Hematopoietic multipotent progenitor cell treated with erythropoietin and hydrocortisone succinate and interleukin-3 and kit ligand, for 4 days (in vitro differentiated cells): ENCODE data around the gene ANKRD13B.
A peak's percentile ranks its signal among the peaks of the same experiment; 100 is the strongest.

Experiments used
- DNase-seq: peaks from one replicate; pipeline ENCODE4 v3.0.0-alpha.2; 2015

Gene ANKRD13B

DNA sequence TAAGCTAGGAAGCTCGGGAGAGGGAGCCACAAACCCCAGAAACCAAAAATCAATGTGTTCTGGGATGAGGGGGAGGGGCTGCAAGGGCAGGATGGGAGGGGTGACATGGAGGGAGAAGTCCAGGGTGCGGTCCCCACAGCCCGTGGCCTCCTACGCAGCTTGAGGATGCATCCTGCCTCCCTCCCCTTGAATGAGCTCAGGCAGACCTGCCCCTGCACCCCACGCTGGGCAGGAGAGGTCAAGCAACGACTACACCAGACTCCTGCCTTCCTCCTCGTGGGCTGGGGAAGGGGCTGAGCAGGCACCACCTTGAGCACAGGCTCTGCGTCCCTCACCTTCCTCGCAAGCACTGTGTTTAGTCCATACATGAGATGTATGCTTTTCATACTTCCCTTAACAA lies 3.9 kb downstream of the ANKRD13B start:
- DNase-seq: no peak

DNA sequence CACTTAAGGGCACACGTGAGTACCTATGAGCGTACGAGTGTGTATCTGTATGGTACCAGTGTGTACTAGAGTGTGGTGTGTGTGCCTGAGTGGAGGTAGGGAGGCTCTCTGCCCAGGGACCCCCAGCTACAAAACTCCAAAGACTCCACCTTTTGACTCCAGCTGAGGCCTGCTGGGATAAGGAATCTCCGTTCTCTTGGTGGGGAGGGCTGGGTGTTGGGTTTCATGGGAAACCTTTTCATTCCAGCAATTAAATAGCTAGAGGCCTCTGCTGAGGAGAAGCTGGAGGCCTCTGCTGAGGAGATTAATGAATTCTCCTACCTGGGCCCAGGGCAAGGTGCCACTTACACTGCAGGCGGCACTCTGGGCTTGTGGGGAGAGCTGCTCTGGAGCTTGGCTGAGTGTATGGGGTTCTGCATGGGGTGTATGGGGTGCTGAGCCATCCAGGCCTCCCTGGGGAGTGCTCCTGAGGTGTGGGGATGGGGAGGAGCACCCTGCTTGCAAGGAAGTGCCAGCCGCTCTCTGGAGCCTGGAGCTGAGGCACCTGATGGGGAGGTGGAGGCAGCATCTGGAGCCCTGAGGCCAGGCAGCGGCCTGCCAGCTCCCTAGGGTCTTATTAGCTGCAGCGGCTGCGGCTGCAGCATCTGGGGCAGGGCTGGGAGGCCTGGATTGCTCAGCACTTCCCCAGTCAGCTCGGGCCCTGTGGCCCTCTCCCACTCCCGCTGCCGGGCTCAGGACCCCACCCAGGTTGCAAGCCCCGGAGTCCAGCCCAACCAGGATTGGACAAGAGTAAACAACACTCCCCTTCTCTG lies 4.6 kb downstream of the ANKRD13B start:
- DNase-seq: no peak

DNA sequence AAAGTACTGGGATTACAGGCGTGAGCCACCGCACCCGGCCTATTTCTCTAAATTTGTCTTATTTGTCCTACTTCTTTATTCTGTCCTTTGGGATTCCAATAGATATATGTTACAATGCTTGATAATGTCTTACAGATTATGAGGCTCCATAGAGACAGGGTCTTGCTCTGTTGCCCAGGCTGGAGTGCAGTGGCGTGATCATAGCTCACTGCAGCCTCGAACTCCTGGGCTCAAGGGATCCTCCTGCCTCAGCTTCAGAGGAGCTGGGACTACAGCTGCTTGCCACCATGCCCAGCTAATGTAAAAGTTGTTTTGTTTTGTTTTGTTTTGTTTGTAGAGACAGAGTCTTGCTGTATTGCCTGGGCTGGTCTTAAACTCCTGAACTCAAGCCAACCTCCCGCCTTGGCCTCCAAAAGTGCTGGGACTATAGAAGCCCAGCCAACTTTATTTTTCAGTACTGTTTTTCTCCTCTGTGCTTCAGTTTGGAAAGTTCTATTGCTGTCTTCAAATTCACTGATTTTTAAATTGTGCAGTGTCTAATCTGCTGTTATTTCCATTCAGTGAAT lies 10.3 kb downstream of the ANKRD13B start:
- no peak for DNase-seq

DNA sequence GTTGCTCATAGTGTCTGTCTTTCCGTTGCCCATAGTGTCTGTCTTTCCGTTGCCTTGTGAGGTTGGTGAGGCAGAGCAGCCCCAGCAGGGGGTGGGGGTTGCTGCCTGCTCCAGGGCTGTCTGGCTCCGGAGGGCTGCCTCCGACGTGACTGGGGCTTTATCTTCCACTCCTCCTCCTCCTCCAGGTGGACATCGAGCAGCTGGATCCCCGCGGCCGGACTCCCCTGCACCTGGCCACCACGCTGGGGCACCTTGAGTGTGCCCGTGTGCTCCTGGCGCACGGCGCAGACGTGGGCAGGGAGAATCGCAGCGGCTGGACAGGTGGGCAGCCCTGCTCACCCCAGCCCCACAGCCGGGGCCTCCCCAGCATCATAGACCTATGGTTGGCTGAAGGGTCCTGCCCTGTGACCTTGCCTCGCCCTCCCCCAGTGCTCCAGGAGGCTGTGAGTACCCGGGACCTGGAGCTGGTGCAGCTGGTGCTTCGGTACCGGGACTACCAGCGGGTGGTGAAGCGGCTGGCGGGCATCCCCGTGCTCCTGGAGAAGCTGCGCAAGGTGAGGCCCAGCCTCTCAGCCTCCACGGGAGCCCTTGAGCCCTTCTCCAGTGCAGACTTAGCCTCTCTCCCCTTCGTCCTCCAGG lies 14.7 kb downstream of the ANKRD13B start:
- DNase-seq: no peak

DNA sequence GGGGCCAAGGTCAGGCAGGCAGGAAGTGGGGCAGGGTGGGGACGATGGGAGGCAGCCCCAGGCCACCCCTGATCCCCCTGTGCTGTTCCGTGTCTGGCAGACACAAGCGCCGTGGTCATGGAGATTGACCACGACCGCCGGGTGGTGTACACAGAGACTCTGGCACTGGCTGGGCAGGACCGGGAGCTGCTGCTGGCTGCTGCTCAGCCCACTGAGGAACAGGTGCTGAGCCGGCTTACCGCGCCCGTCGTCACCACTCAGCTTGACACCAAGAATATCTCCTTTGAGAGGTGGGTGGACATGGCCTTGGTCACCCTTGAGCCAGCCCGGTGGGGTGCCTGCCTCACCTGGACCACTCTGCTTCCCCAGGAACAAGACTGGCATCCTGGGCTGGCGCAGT lies 16.1 kb downstream of the ANKRD13B start:
- DNase-seq: peak; percentile 18

DNA sequence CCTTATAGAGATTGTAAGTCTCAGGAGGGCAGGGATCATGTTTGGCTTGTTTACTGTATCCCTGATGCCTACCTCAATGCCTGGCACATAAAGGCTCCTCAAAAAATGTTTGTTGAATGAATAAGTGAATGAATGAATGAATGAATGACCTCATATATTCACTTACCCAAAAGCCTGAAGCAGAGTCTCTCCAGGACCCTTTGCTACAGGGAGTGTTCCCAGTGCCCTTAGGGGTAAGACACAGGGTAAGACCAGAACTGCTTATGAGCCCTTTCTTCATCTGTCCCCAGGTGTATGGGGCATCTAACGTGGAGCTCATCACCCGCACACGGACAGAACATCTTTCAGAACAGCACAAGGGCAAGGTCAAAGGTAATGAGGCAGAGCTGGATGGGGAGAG lies 17.5 kb downstream of the ANKRD13B start:
- no peak for DNase-seq

DNA sequence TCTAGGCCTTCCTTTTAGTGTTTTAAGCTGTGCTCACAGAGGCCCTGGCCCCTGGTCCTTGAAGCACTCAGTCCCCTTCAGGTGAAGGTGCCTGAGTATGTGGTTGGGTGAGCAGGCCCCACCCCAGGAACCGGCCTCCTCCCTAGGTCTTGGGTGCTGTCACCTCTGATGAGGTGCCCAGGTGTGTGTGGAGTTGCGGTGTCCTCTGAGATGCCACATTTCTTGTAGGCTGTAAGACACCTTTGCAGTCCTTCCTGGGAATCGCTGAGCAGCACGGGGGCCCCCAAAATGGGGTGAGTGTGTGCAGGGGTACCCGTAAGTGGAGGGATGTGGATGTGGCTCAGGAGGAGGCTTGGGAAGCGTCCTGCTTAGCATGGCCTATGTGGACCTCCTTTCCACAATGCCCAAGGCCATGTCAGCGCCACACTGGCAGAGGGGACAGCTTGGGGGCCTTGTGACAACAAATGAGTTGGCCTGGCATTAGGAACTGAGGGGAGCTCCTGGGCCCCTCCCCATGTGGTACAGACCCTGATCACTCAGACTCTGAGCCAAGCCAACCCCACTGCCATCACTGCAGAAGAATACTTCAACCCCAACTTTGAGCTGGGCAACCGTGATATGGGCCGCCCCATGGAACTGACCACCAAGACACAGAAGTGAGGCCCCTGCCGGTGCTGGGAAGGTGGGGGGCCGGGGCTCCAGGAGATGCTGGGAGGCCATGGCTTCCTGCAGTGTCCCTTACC lies 18.6 kb downstream of the ANKRD13B start:
- no peak for DNase-seq

DNA sequence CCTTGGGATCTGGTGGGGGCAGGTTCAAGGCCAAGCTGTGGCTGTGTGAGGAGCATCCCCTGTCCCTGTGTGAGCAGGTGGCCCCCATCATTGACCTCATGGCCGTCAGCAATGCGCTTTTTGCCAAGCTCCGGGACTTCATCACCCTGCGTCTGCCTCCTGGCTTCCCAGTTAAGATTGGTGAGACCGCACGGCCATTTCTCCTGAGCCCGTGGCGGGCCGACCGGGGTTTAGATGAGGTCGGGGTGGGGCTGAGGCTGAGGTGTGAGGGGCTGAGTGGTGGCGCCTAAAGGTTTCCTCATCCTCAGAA lies 19.1 kb downstream of the ANKRD13B start:
- no peak for DNase-seq

DNA sequence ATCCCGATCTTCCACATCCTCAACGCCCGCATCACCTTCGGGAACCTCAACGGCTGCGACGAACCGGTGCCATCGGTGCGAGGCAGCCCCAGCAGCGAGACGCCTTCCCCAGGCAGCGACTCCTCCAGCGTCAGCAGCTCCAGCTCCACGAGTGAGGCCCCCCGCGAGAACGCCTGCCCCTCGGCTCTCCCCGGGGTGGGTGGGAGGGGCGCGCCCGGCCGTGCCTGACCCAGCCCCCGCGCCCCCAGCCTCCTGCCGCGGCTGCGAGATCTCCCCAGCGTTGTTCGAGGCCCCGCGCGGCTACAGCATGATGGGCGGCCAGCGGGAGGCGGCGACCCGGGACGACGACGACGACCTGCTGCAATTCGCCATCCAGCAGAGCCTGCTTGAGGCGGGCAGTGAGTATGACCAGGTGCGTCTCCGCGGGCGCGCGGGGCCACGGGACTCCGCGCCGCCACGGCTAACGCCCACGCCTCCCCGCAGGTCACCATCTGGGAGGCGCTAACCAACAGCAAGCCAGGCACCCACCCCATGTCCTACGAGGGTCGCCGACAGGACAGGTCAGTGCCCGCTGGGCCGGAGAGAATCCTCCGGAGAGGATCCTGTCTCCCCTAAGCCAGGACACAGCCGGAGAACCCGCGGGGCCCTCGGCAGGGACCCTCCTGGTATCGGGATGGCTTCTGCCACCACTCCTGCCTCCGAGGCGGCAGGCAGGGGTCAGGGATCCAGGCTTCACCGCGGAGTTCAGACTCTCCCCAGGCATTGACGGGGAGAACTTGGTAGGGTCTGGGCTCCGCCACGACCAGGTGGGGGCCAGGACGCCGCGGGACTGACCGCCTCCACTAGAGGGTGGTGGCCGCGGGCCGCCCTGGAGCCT lies 19.7 kb downstream of the ANKRD13B start:
- no peak for DNase-seq

DNA sequence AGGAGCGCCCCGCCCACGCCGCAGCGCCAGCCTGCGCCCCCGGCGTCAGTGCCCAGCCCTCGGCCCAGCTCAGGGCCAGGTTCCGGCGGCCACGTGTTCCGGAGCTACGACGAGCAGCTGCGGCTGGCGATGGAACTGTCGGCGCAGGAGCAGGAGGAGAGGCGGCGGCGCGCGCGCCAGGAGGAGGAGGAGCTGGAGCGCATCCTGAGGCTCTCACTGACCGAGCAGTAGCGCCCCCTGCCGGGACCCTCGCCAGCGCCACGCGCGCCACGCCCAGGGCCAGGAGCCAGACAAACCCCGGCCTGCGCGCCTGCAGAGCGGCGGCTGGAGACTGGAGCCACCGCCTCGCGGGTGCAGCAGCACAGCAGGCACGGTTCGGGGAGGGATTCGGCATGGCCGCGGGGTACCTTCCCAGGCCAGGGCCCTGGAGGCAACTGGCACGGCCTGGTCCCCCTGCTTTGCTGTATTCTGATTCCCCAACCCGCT lies 20.5 kb downstream of the ANKRD13B start:
- DNase-seq: peak; percentile 96

DNA sequence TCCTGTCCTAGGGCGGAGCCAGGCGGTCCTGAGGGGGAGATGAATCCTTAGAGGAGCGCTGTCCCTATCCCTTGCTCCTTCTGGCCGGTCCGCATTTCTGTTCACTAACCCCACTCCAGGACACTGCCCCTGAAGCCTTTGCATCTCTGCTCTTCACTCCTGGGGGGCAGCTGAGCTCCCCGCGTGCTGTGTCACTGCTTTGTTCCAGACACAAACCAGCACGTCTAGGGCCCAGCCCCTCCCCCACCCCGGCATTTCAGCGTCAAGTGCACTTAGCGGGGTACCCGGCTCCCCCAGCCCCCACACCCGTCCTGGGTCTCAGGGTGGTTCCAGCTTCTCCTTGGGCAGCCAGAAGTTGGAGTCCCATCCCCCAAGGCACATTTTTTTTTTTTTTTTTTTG lies 20.9 kb downstream of the ANKRD13B start:
- DNase-seq: peak; percentile 20

DNA sequence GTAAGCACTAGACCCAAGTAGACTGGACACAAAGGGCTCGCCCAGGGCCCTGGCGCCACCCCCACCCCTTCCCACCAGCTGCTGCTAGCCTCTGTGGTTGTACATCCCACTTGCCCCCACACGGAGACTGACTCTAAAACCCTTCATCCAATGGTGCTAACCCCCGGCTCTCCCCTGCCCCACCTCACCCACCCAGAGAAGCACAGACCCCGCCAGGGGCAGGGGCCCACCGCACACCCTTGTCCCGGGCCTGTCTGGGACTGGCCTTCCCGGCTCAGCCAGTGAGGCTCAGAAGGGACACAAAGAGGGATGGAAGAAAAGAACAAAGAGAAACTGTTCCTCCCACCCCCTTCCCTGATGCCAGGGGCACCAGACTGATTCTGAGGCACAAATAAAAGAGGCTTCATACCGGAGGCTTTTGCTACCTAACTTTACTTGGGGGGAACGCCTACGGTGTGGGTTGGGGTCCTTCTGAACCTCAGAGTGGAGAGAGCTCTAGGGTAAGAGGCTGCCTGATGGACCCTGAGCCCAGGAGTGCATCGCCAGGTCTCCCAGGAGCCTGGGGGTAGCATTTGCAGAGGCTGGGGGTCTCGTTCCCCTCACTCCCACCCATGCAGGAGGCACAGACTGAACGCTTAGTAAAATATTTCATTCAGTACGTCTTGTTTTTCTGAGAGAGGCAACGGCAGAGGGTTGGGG lies 21.6 kb downstream of the ANKRD13B start:
- DNase-seq: no peak

DNA sequence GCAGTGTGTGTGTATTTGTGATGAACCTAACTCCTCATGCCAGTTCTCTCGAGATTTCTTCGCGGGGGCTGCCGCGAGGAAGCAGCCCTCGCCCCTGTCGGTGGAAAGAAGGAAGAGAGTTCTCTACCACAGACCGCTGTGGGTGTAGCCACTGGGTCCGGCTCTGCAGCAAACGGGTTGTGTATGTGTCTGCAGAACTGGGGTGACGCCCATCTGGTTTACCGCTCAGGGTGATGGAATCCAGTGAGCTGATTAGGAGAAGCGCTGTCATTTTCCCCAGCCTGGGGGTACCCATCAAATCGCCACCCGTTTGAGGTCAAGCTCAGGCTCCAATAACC lies 22.1 kb downstream of the ANKRD13B start:
- DNase-seq: peak; percentile 93

DNA sequence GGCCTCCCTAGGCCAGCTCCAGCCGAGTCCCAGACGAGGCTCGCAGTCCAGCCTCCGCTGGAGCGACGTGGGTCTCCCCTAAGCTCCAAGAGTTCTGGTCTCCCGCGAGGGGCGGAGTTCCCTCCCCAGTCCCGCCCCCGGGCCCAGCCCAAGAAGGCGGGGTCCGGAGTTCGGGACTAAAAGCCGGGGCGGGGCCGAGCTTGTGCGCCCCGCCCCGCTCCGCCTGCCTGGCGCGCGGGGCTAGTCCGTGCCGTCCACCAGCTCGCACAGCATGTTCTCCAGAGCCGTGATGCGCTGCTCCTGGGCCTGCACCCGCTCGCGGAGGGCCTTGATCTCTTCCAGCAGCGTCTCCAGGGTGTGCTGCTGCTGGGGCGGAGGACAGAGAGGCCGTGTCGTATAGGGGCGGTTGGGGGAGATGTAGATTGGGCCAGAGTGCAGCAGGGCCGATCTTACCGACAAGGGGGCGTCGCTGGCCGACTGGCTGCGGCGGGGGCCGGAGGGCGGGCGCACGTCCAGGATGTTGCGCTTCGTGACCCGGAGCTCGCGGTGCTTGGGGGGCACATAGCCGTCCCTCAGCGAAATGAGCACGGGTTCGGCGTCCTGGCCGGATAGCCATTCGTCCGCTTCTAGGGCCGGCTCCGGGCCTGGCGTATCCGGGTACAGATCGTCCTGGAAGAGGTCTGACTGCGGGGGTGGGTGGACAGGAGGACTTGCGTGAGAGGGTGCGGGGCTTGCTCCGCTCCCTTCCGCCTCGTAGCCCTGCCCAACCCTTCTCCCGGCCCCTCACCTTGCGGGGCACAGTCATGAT lies 22.8 kb downstream of the ANKRD13B start:
- peak; percentile 95 for DNase-seq

DNA sequence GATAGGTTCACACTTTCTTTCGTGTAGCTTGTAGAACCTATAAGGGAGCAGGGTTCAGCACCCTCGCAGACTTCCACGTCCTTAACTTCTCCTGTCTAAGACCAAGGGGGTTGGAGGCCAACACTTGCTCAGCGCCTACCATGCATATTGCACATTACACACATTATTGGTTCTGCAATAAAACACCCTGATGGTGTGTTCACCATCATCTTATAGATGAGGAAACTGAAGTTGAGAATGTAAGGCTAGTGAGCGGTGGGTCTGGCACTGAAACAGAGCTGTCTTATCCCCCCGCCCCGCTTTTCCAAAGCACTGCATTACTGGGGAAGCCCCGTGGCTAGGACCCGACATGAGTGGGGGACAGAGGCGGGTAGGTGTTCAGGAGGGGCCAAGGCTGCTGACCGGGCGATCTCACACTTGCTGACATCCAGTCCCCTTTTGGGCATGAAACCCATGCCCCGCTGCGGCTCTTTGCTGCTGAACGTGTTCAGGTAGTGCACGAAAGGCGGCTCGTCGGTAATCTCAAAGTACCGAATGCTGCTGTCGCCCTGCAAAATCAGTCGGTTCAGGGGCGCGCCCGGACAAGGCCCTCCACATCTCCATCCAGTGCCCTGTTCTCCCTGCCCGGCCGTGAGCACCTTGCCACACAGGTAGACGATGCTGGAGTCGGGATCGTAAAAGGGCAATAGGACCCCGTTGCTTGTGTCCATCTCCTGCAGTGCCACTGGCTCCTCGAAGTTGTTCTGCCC lies 23.5 kb downstream of the ANKRD13B start:
- DNase-seq: no peak

DNA sequence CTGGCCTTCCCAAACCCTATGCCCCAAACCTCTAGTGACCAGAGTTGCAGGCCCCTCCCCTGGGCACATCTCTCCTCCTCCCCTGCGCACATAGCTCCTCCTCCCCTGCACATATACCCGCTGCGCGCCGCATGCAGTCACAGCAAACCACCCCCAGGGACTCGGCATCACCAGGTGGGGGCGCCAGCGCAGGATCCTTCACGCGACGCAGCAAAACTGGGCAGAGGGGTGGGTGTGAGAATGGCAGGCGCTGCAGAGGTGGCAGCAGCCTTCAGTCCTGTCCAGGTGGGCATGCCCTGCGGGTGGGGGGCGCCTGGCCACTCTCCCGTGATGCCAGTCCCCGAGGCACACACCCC lies 24.2 kb downstream of the ANKRD13B start:
- DNase-seq: peak; percentile 96

DNA sequence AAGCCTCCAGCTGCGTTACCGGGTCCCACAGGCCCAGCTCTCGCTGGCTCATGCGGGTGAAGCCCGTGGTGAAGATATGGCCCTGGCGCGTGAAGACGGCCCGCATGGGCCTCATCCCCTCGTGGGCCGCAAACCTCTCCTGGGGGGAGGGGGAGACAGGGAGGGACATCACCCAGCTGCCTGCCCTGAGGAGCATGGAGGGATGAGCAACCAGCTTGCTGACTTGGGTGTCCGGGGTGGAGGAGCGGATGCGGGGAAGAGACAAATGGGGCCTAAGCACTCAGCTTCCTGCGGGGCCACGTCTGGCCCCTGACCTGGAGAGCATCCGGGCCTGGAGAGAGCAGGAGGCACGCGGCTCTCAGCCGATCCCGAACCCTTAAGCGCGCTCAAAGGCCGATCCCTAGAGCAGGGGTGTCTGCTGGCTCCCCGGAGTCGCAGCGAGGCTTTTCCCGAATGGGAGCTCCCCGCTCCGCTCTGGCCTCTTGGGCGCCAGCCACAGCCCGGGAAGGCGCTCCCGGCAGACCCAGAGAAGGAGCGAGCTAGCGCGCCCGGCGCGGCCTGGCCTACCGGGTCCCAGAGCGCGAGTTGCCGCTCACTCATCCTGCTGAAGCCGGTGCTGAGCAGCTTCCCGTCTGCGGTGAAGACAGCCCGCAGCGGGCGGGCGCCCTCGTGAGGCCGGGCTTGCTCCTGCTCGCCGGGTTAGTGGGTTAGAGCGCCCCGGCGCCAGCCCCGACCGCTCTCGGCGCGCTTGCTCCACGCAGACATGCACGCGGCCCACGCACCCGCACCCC lies 24.7 kb downstream of the ANKRD13B start:
- peak; percentile 95 for DNase-seq

DNA sequence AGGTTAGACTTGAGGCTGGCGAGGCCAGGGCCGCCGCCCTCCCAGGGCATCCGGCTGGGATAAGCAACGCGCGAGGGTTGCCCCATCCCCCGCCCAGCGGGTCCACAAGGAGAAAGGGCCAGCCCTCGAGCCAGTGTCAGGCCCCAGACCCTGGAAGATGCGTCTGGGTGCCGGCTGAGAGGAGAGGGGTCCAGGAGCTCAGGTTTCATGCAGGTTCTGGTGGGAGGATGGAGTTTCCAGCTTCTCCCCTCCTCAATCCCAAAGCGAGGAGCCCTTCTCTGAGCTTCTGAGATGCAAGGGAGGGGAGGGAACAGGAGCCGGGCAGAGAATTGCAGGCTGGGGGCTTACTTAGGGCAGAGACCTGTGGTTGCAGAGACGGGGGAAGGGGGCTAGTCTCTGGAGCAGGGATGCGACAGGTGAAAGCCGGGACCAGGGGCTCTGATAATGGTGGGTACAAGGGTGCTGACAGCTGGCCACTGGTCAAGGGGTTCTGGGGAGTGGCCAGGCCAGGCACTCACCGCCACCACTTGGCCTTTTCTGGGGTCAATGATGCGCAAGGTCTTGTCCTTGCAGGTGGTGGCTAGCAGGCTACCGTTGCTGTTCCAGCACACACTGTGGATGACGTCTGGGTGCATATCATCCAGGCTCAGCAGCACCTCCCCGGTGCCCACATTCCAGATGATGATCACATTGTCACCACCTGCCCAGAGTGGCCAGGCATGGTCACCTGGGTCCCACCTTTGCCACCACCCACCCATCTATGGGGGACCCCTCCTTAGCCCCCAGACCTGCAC lies 25.5 kb downstream of the ANKRD13B start:
- no peak for DNase-seq

DNA sequence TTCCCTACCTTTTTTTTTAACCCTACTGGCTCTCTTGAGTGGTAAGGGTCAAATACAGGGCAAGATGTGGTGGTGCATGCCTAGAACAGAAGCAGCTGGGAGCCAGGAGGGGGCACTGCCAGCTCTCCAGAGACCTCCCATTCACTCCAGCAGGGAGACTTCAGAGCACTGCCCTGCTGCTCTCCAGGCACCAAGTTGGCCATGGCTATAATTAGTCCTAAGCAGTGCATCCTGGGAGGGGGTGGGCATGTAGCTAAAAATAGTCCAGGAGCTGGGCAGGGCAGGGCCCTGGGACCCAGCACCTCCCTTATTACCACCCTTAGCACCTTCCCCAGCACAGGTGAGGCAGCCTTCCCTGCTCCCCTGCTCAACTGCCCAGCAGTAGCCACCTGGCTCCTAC lies 26.3 kb downstream of the ANKRD13B start:
- peak; percentile 65 for DNase-seq
